Neural cell (in vitro differentiated cells): ENCODE results near the gene DMRT1. TPM values are rescaled to one million over a fixed set of nuclear protein-coding genes. Genes with fewer than 3 reads are reported as not detected.

Source experiments
- H2AFZ ChIP-seq: fragments of 200-600, 300-800 bp; sonication (generic), shearing (Covaris generic); 2 replicates; pipeline ENCODE4 v1.6.0; 2014; ENCODE audit warnings: low read depth, mild to moderate bottlenecking, antibody characterized with exemption, low read length, moderate library complexity
- H3F3A ChIP-seq: fragments of 200-600 bp; shearing (Covaris generic); 2 replicates; pipeline ENCODE4 v1.6.1; 2016; ENCODE audit warnings: mild to moderate bottlenecking, moderate library complexity, mixed read lengths, antibody characterized with exemption, low read length; ENCODE audit not compliant: insufficient read depth, poor library complexity, severe bottlenecking
- H3K27ac ChIP-seq: fragments of 200-600, 300-800 bp; sonication (generic), shearing (Covaris generic); 2 replicates; pipeline ENCODE4 v1.5.1; 2014; ENCODE audit warnings: mild to moderate bottlenecking, low read length, moderate library complexity
- H3K27me3 ChIP-seq: fragments of 300-800, 200-600 bp; sonication (generic), shearing (Covaris generic); 2 replicates; pipeline ENCODE4 v1.6.0; 2014; ENCODE audit warnings: mild to moderate bottlenecking, low read depth, low read length, moderate library complexity; ENCODE audit not compliant: insufficient read depth
- H3K36me3 ChIP-seq: fragments of 300-800, 200-600 bp; sonication (generic), shearing (Covaris generic); 2 replicates; pipeline ENCODE4 v1.5.1; 2014; ENCODE audit warnings: mild to moderate bottlenecking, antibody characterized with exemption, low read length, moderate library complexity; ENCODE audit not compliant: insufficient read depth
- H3K4me2 ChIP-seq: fragments of 300-800, 200-600 bp; sonication (generic), shearing (Covaris generic); 2 replicates; pipeline ENCODE4 v1.6.0; 2014; ENCODE audit warnings: mild to moderate bottlenecking, low read length
- H3K4me3 ChIP-seq: fragments of 300-800, 200-600 bp; sonication (generic), shearing (Covaris generic); 2 replicates; pipeline ENCODE4 v1.5.1; 2014; ENCODE audit warnings: mild to moderate bottlenecking, low read length, moderate library complexity
- H3K79me2 ChIP-seq: fragments of 200-600 bp; shearing (Covaris generic); replicated peaks from 2 replicates; pipeline ENCODE4 v1.6.0; 2014; ENCODE audit warnings: mild to moderate bottlenecking, low read length, moderate library complexity; ENCODE audit not compliant: insufficient read depth
- H3K9ac ChIP-seq: fragments of 300-800, 200-600 bp; sonication (generic), shearing (Covaris generic); 2 replicates; pipeline ENCODE4 v1.6.1; 2016; ENCODE audit warnings: mild to moderate bottlenecking, low read length, mixed read lengths
- H3K9me2 ChIP-seq: fragments of 200-600 bp; shearing (Covaris generic); 2 replicates; pipeline ENCODE4 v1.6.1; 2016; ENCODE audit warnings: mild to moderate bottlenecking, low read length, mixed read lengths; ENCODE audit not compliant: insufficient read depth
- H3K9me3 ChIP-seq: fragments of 200-600, 300-800 bp; sonication (generic), shearing (Covaris generic); 2 replicates; pipeline ENCODE4 v1.6.1; 2016; ENCODE audit warnings: mild to moderate bottlenecking, mixed run types, low read length, moderate library complexity, mixed read lengths
- H4K20me1 ChIP-seq: fragments of 200-600 bp; shearing (Covaris generic); 2 replicates; pipeline ENCODE4 v1.6.1; 2016; ENCODE audit warnings: mild to moderate bottlenecking, mixed run types; ENCODE audit not compliant: insufficient read depth
- CTCF ChIP-seq: fragments of 450-650 bp; IDR thresholded peaks from 2 replicates; pipeline ENCODE4 v1.5.1; 2014; ENCODE audit warnings: antibody characterized with exemption, mild to moderate bottlenecking, moderate library complexity; ENCODE audit not compliant: poor library complexity, severe bottlenecking
- EZH2 ChIP-seq: fragments of 200-600, 300-800 bp; shearing (Covaris generic), sonication (generic); IDR thresholded peaks from 2 replicates; pipeline ENCODE4 v1.6.1; 2014; ENCODE audit warnings: antibody characterized with exemption, low read length, borderline replicate concordance, mild to moderate bottlenecking; ENCODE audit not compliant: insufficient read depth, poor library complexity, severe bottlenecking
- MXI1 ChIP-seq: fragments of 450-650 bp; conservative IDR thresholded peaks from 2 replicates; pipeline ENCODE4 v1.6.1; 2014; ENCODE audit warnings: antibody characterized with exemption, mild to moderate bottlenecking; ENCODE audit not compliant: poor library complexity, severe bottlenecking
- POLR2AphosphoS5 ChIP-seq: IDR thresholded peaks from 2 replicates; pipeline ENCODE4 v1.6.1; 2012
- TAF1 ChIP-seq: IDR thresholded peaks from 2 replicates; pipeline ENCODE4 v1.6.1; 2012; ENCODE audit warnings: low read depth
- polyA plus RNA-seq: library from polyadenylated mRNA; depleted of rRNA; stranded (reverse); fragments of >200 nt; gene quantifications from 2 replicates; pipeline ENCODE4 v1.2.3, GENCODE V29; 2014
- TF ChIP-seq, protein P1 (sequence below): IDR thresholded peaks from 2 replicates; pipeline ENCODE4 v1.6.1; 2012; ENCODE audit warnings: borderline replicate concordance

The DMRT1 gene
- polyA plus RNA-seq, 1 donor from 2014 or later: 0.26 TPM

- no peak overlapping the region for H3K4me2 ChIP-seq
- H3F3A ChIP-seq: no peaks in the 10 kb centered on the region
- no peaks in the 10 kb centered on the region for H3K79me2 ChIP-seq
- H3K36me3 ChIP-seq: no peaks in the 10 kb centered on the region
- no peaks in the 10 kb centered on the region for H3K9me3 ChIP-seq
- TF ChIP-seq CTCF: no peak
- H3K4me3 ChIP-seq: peak overlapping the region; percentile 64
- no peak overlapping the region for H3K27ac ChIP-seq
- no peaks in the 10 kb centered on the region for H3K9me2 ChIP-seq
- no peak overlapping the region for H3K9ac ChIP-seq
- no peak overlapping the region for H2AFZ ChIP-seq
- no peaks in the 10 kb centered on the region for H4K20me1 ChIP-seq
- H3K27me3 ChIP-seq: peaks cover 99% of the 10 kb centered on the region
These were observed 134.3 kb downstream of the DMRT1 start for GRCh38 chr9:975740-976257.

DNA sequence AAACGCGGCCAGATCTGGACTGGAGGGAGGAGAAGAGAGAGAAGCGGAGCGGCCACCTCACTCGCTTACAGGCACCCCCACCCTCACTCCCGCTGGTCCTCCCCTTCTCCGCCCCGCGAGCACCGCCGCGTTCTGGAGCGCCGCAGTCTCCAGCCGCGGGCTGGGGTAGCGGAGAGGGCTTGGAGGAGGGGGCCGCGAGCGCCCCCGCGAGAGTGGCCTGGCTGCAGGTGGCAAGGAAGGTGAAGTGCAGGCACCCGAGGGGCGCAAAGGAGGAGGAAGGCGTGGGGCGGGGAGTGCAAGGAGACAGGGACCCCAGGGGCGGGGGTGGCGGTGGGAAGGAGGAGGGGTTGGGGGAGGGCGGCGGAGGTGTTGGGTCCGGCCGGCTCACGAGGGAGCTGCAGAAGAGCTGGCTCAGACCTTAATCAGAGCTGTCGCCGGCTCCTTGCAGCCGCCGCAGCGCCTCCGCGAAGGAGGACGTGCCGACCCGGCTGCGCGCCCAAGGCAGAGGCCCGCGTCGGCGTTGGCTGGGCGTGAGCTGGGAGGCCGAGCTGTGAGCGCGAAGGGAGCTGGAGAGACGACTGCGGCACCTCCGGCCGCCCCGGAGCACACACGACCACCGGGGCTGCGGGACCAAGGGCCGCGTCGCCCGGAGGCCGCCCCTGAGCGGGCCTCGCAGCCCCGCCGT, 134.9 kb downstream of the DMRT1 start, which contains the start of gene DMRT3:
DMRT3 (plus strand) TSS at position 398 of the 685 bp plus-strand sequence. CDS start 347 bp downstream, outside the sequence.
- Histone ChIP-seq H3F3A (no peaks in the 10 kb centered on the region), H3K27me3 (peaks cover 99% of the 10 kb centered on the region), H3K9ac (no peak within 1 kb of the TSS), H3K27ac (no peak within 1 kb of the TSS), H3K4me3 (peak within 1 kb of the TSS; percentile 64), H3K4me2 (no peak within 1 kb of the TSS), H3K36me3 (no peaks in the 10 kb centered on the region), H3K9me3 (no peaks in the 10 kb centered on the region), H3K79me2 (no peaks in the 10 kb centered on the region), H2AFZ (no peak within 1 kb of the TSS), H4K20me1 (no peaks in the 10 kb centered on the region), H3K9me2 (no peaks in the 10 kb centered on the region)
- TF ChIP-seq MXI1 (no peak), CTCF (no peak), POLR2AphosphoS5 (no peak), TAF1 (no peak), EZH2 (peak; percentile 98)
- TF ChIP-seq, protein P1, sequence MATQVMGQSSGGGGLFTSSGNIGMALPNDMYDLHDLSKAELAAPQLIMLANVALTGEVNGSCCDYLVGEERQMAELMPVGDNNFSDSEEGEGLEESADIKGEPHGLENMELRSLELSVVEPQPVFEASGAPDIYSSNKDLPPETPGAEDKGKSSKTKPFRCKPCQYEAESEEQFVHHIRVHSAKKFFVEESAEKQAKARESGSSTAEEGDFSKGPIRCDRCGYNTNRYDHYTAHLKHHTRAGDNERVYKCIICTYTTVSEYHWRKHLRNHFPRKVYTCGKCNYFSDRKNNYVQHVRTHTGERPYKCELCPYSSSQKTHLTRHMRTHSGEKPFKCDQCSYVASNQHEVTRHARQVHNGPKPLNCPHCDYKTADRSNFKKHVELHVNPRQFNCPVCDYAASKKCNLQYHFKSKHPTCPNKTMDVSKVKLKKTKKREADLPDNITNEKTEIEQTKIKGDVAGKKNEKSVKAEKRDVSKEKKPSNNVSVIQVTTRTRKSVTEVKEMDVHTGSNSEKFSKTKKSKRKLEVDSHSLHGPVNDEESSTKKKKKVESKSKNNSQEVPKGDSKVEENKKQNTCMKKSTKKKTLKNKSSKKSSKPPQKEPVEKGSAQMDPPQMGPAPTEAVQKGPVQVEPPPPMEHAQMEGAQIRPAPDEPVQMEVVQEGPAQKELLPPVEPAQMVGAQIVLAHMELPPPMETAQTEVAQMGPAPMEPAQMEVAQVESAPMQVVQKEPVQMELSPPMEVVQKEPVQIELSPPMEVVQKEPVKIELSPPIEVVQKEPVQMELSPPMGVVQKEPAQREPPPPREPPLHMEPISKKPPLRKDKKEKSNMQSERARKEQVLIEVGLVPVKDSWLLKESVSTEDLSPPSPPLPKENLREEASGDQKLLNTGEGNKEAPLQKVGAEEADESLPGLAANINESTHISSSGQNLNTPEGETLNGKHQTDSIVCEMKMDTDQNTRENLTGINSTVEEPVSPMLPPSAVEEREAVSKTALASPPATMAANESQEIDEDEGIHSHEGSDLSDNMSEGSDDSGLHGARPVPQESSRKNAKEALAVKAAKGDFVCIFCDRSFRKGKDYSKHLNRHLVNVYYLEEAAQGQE: no peak
